Smooth muscle cell (in vitro differentiated cells): ENCODE measurements around the gene C11orf68. TPM values are rescaled to one million over a fixed set of nuclear protein-coding genes. Genes with fewer than 3 reads are reported as not detected.

Experiments
- DNase-seq: peaks from one replicate; lab custom pipeline; 2025; ENCODE audit not compliant: unreplicated experiment; lab: John Stamatoyannopoulos, UW
- H2AFZ ChIP-seq: fragments of 200-600 bp; sonication (generic); 2 replicates; pipeline ENCODE4 v1.6.0; 2016; ENCODE audit warnings: antibody characterized with exemption, low read depth, mild to moderate bottlenecking
- H3F3A ChIP-seq: fragments of 200-600 bp; sonication (generic); 2 replicates; pipeline ENCODE4 v1.6.0; 2017; ENCODE audit warnings: antibody characterized with exemption, low read depth
- H3K27ac ChIP-seq: fragments of 200-600 bp; sonication (generic); 2 replicates; pipeline ENCODE4 v1.5.1; 2016; ENCODE audit warnings: low read depth, mild to moderate bottlenecking
- H3K27me3 ChIP-seq: fragments of 200-600 bp; sonication (generic); 2 replicates; pipeline ENCODE4 v1.6.1; 2016; ENCODE audit warnings: low read depth, mild to moderate bottlenecking
- H3K36me3 ChIP-seq: fragments of 200-600 bp; sonication (generic); 2 replicates; pipeline ENCODE4 v1.5.1; 2016; ENCODE audit warnings: low read depth
- H3K4me1 ChIP-seq: fragments of 200-600 bp; sonication (generic); 2 replicates; pipeline ENCODE4 v1.5.1; 2016; ENCODE audit warnings: low read depth
- H3K4me2 ChIP-seq: fragments of 200-600 bp; sonication (generic); 2 replicates; pipeline ENCODE4 v1.6.0; 2016; ENCODE audit warnings: mild to moderate bottlenecking
- H3K4me3 ChIP-seq: fragments of 200-600 bp; sonication (generic); 2 replicates; pipeline ENCODE4 v1.5.1; 2016; ENCODE audit warnings: mild to moderate bottlenecking
- H3K79me2 ChIP-seq: fragments of 200-600 bp; sonication (generic); 2 replicates; pipeline ENCODE4 v1.6.0; 2016; ENCODE audit warnings: low read depth, mild to moderate bottlenecking
- H3K9ac ChIP-seq: fragments of 200-600 bp; sonication (generic); 2 replicates; pipeline ENCODE4 v1.6.0; 2016; ENCODE audit warnings: low read depth
- H3K9me3 ChIP-seq: fragments of 200-600 bp; sonication (generic); replicated peaks from 2 replicates; pipeline ENCODE4 v1.5.1; 2016; ENCODE audit warnings: low read depth
- H4K20me1 ChIP-seq: fragments of 200-600 bp; sonication (generic); 2 replicates; pipeline ENCODE4 v1.6.0; 2016; ENCODE audit warnings: low read depth
- CTCF ChIP-seq: fragments of 200-600 bp; sonication (generic); IDR thresholded peaks from 2 replicates; pipeline ENCODE4 v1.5.1; 2017; ENCODE audit warnings: borderline replicate concordance, mild to moderate bottlenecking, antibody characterized with exemption; ENCODE audit not compliant: insufficient read depth, poor library complexity, severe bottlenecking
- WGBS: methylation state at CpG from one replicate; pipeline ENCODE4 v1.1.7; 2016; ENCODE audit warnings: low lambda C conversion rate; 5-methylcytosine and 5-hydroxymethylcytosine counted together
- polyA plus RNA-seq: library from polyadenylated mRNA; unstranded; fragments of >200 nt; fragmentation: Nextera tagmentation; extraction: Ambion mirVana; gene quantifications from 2 replicates; pipeline ENCODE4 v1.2.1, GENCODE V29; 2016
- total RNA-seq: library from RNA; depleted of rRNA; stranded (reverse); fragments of >200 nt; gene quantifications from 2 replicates; pipeline ENCODE4 v1.2.3, GENCODE V29; 2014

Gene C11orf68
- total and polyA plus RNA-seq, 2 experiments from 2014 or later, result 41.2 to 99.5 TPM

GRCh38 chr11:65919573-65920371 is 910 bp upstream of the C11orf68 start:
- Histone ChIP-seq H3K4me2 (peak overlapping the region; percentile 85), H3K36me3 (no peaks in the 10 kb centered on the region), H2AFZ (peak overlapping the region; percentile 56), H3K4me1 (peaks cover 19% of the 10 kb centered on the region), H3K4me3 (peak overlapping the region; percentile 93), H3K79me2 (peaks cover 34% of the 10 kb centered on the region), H3F3A (peaks cover 26% of the 10 kb centered on the region), H3K9ac (peak overlapping the region; percentile 80), H3K27me3 (no peaks in the 10 kb centered on the region), H3K9me3 (no peaks in the 10 kb centered on the region), H4K20me1 (peaks cover 6% of the 10 kb centered on the region), H3K27ac (peak overlapping the region; percentile 62)
- no peak for TF ChIP-seq CTCF
- DNase-seq, result no peak
- 10% methylated on average over 30 of the region's 60 CpGs for WGBS

GRCh38 chr11:65919141-65919572 is 295 bp upstream of the C11orf68 start, which contains the start of gene DRAP1:
TSS of gene DRAP1 (plus strand) at chr11:65919426. CDS start at chr11:65919502, 76 bp downstream.
- Histone ChIP-seq H3K9ac (peak within 1 kb of the TSS; percentile 98), H3K4me1 (peaks cover 19% of the 10 kb centered on the region), H3K4me2 (peak within 1 kb of the TSS; percentile 93), H3K36me3 (no peaks in the 10 kb centered on the region), H3K27me3 (no peaks in the 10 kb centered on the region), H3K79me2 (peaks cover 34% of the 10 kb centered on the region), H3K27ac (peak within 1 kb of the TSS; percentile 97), H4K20me1 (peaks cover 6% of the 10 kb centered on the region), H2AFZ (peak within 1 kb of the TSS; percentile 56), H3K9me3 (no peaks in the 10 kb centered on the region), H3K4me3 (peak within 1 kb of the TSS; percentile 93), H3F3A (peaks cover 26% of the 10 kb centered on the region)
- WGBS, result 0% methylated on average over 7 of the region's 59 CpGs
- peak; percentile 98 for DNase-seq
- no peak for TF ChIP-seq CTCF

GRCh38 chr11:65917434-65918210 is 1.2 kb downstream of the C11orf68 start:
- Histone ChIP-seq H3K79me2 (peaks cover 34% of the 10 kb centered on the region), H3K4me1 (peaks cover 19% of the 10 kb centered on the region), H3K27me3 (no peaks in the 10 kb centered on the region), H3K9me3 (no peaks in the 10 kb centered on the region), H3K4me3 (peak overlapping the region; percentile 92), H3K27ac (peak overlapping the region; percentile 97), H3F3A (peaks cover 26% of the 10 kb centered on the region), H4K20me1 (peaks cover 6% of the 10 kb centered on the region), H3K36me3 (no peaks in the 10 kb centered on the region), H3K4me2 (peak overlapping the region; percentile 93), H2AFZ (no peak overlapping the region), H3K9ac (peak overlapping the region; percentile 98)
- no peak for DNase-seq
- TF ChIP-seq CTCF, result no peak
- WGBS, result 92% methylated on average over 35 of the region's 35 CpGs
